ENCODE measurements around the gene CDK14. TPM values are rescaled to one million over a fixed set of nuclear protein-coding genes. Genes with fewer than 3 reads are reported as not detected.
A peak's percentile ranks its signal among the peaks of the same experiment; 100 is the strongest.

Gene CDK14
- total and polyA plus RNA-seq, 2 of the 8 experiments (the other 6 are each of a cell fraction or from before 2014, with no cell fraction given), result 5.5 to 47.3 TPM

DNA sequence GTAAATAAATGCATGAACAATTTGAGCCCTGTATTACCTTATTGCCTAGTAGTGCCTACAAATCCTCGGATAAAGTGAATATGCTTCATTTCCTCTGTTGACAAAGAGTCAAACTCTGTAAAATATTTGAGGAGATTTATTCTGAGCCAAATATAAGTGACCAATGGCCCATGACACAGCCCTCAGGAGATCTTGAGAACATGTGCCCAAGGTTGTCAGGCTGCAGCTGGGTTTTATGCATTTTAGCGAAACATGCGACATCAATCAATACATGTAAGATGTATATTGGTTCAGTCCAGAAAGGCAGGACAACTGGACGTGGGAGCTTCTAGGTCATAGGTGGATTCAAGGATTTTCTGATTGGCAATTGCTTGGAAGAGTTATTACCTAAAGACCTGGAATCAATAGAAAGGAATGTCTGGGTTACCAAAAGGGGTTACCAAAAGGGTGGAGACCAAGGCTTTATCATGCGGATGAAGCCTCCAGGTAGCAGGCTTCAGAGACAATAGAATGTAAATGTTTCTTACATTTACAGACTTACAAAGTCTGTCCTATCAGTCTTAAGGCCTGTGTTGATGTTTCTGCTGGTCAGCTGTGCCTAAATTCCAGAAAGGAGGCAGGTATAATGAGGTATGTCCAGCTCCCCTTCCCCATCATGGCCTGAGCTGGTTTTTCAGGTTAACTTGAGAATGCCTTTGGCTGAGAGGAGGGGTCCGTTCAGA is 448.0 kb downstream of the CDK14 start:
- peak overlapping the region; percentile 53 to 87 for H3K4me2 ChIP-seq (ENCODE audit: insufficient read depth in 1 of 2, low read depth in 2 of 2, low read length in 2 of 2)
- no peak overlapping the region for H2BK15ac ChIP-seq (ENCODE audit: low read length)
- H2BK20ac ChIP-seq (ENCODE audit: low read length), result no peak overlapping the region
- H3K4me3 ChIP-seq (ENCODE audit: extremely low read depth in 1 of 4, insufficient read depth in 2 of 4, low read depth in 3 of 4, low read length in 4 of 4), result peak overlapping the region in 1 of 4 experiments; percentile 36; a peak in 1 of 8 replicates
- no peak overlapping the region for H3K18ac ChIP-seq (ENCODE audit: extremely low read depth, low read length)
- H3K79me2 ChIP-seq (ENCODE audit: control insufficient read depth in 1 of 2, insufficient read depth in 2 of 2, low read length in 2 of 2), result no peaks in the 10 kb centered on the region
- H3K23ac ChIP-seq (ENCODE audit: insufficient read length), result no peak overlapping the region
- peaks cover 5 to 15% (median 13%) of the 10 kb centered on the region in 4 experiments; a peak in 6 of 7 replicates for H3K4me1 ChIP-seq (replicated peaks in 1 of 4; ENCODE audit: control insufficient read depth in 3 of 4, insufficient read depth in 4 of 4, low read length in 3 of 4)
- no peaks in the 10 kb centered on the region for H4K20me1 ChIP-seq (replicated peaks in 1 of 2; ENCODE audit: control insufficient read depth in 1 of 2, insufficient read depth in 2 of 2, low read length in 2 of 2)
- no peak overlapping the region for H3K9ac ChIP-seq (replicated peaks in 1 of 4; ENCODE audit: extremely low read depth in 1 of 4, low read depth in 3 of 4, low read length in 3 of 4)
- no peak overlapping the region for H4K5ac ChIP-seq (ENCODE audit: insufficient read length, low read depth, low read length)
- H3K79me1 ChIP-seq (ENCODE audit: low read depth, low read length), result no peaks in the 10 kb centered on the region; the same call in 1 of the 2 replicates
- H2AK5ac ChIP-seq (ENCODE audit: low read depth, low read length), result no peak overlapping the region; the same call in none of the 2 replicates
- H3K14ac ChIP-seq (ENCODE audit: insufficient read length), result no peak overlapping the region
- peak in 1 of 2 experiments; percentile 31 for DNase-seq (ENCODE audit: low read depth in 1 of 2, low spot score in 2 of 2)
- ChIA-PET CTCF (ENCODE audit: partially characterized antibody) (interaction anchor here (1.0 to 3.4 kb wide), 6 partner anchors 9 to 448 kb away, joined by 3 to 13 read pairs (median 4); partner anchors contain the start of gene CDK14), POLR2A (ENCODE audit: partially characterized antibody) (no interaction called here)
- H4K91ac ChIP-seq (replicated peaks; ENCODE audit: insufficient read length, low read length), result no peak overlapping the region
- H2BK120ac ChIP-seq (replicated peaks; ENCODE audit: low read depth, low read length), result peak overlapping the region; percentile 38
- WGBS, 2 experiments (ENCODE audit: extremely low coverage in 1 of 2, insufficient coverage in 1 of 2, insufficient read length in 1 of 2, insufficient replicate concordance in 2 of 2, low coverage in 1 of 2, low lambda C conversion rate in 2 of 2, missing lambda C conversion rate in 1 of 2), result 59% methylated on average over 6 of the region's 6 CpGs; no CpG with 5 or more reads in 1 of the 2 experiments
- no peaks in the 10 kb centered on the region for H3K9me3 ChIP-seq (ENCODE audit: insufficient read depth in 2 of 2, low read depth in 1 of 2, low read length in 1 of 2)
- H3K36me3 ChIP-seq (ENCODE audit: control insufficient read depth in 2 of 4, insufficient read depth in 4 of 4, low read length in 3 of 4), result no peaks in the 10 kb centered on the region; a peak in 1 of 8 replicates
- no peak overlapping the region for H3K27ac ChIP-seq (ENCODE audit: low read depth, low read length)
- H4K8ac ChIP-seq (ENCODE audit: extremely low read depth, insufficient read depth, low read length), result no peak overlapping the region
- no peak overlapping the region for H2BK5ac ChIP-seq (ENCODE audit: low read depth, low read length)
- no peak overlapping the region for H3K4ac ChIP-seq (replicated peaks; ENCODE audit: insufficient read length, low read depth, low read length)
- H2BK12ac ChIP-seq (ENCODE audit: low read depth, low read length), result no peak overlapping the region
- H3K56ac ChIP-seq (replicated peaks; ENCODE audit: insufficient read length, low read depth, low read length), result no peak overlapping the region
- H3K23me2 ChIP-seq (ENCODE audit: low read depth, low read length), result no peaks in the 10 kb centered on the region
- no peaks in the 10 kb centered on the region; a peak in 1 of 7 replicates for H3K27me3 ChIP-seq (replicated peaks in 1 of 4; ENCODE audit: control insufficient read depth in 3 of 4, extremely low read depth in 1 of 4, insufficient read depth in 3 of 4, low read length in 3 of 4)
- peak; percentile 93 for FAIRE-seq
- no peak overlapping the region for H2AFZ ChIP-seq (ENCODE audit: low read length)
- TF ChIP-seq BCL11A (IDR thresholded peaks at IDR 0.05; ENCODE audit: low read depth in 2 of 2, low read length in 2 of 2) (peak in 1 of 2 experiments; percentile 9), EP300 (IDR thresholded peaks at IDR 0.05; ENCODE audit: borderline replicate concordance in 1 of 2, low read depth in 2 of 2, low read length in 2 of 2) (peak in 1 of 2 experiments; percentile 46; a peak in 1 of 3 replicates), SP1 (IDR thresholded peaks at IDR 0.05; ENCODE audit: low read depth, low read length) (0 out of 2 replicates have a peak, but pooled peaks have one; percentile 43), TEAD4 (IDR thresholded peaks at IDR 0.05; ENCODE audit: low read depth, low read length) (peak; percentile 66; the same call in 1 of the 2 replicates), CBX5 (IDR thresholded peaks at IDR 0.05; ENCODE audit: low read depth, low read length) (no peak)
